GM11168 (cell line): ENCODE data around the gene ENKD1.

Source experiments
- in situ Hi-C: fragments of 300-500 bp; cut with MboI; formaldehyde crosslinking; loops from one replicate; pipeline ENCODE4 v1.12.0; 2022; ENCODE audit warnings: low sequenced_read_pairs; ENCODE audit not compliant: unreplicated experiment

Gene ENKD1

DNA sequence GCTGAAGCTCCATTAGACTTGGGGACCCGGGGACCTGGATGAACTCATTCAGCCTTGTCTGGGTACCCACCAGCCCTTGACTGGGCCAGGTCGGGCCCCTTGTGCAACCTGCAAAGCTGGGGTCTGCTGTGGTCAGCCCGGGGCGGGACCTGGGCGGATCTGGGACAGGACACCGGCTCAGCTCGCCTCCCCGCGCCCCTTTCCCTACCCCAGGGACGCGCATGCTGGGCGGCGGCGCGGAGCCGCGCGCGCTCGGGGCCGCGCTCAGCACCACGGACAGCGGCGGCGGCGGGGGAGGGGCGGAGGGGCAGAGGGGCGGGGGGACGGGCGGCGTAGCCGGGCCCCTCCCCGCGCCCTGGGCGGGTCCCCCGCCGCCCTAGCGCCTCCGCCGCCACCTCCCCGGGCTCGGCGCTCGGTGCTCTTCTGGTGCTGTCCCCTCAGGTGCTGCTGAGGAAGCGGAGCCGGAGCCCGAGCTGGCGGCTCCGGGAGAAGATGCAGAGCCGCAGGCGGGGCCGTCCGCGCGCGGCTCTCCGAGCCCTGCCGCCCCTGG lies 13.9 kb downstream of the ENKD1 start:
- in situ Hi-C loops, result no loop called here

DNA sequence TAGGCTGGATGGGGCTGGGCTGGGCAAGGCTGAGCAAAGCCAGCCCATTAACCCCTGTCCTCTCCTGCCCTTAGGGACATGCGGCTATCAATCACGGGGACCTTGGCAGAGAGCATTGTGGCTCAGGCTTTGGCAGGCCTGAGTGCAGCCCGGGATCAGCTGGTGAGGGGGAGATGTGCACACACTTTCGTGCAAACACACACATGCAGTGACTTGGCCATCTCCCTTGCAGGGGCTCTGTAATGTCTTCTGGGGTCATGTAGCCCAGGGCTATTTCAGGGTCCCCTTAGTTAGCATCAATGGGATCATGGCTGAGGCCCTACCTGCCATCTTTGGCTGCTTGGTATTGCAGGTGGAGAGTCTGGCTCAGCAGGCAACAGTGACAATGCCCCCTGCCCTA lies 14.7 kb downstream of the ENKD1 start:
- in situ Hi-C loops, result no loop called here

DNA sequence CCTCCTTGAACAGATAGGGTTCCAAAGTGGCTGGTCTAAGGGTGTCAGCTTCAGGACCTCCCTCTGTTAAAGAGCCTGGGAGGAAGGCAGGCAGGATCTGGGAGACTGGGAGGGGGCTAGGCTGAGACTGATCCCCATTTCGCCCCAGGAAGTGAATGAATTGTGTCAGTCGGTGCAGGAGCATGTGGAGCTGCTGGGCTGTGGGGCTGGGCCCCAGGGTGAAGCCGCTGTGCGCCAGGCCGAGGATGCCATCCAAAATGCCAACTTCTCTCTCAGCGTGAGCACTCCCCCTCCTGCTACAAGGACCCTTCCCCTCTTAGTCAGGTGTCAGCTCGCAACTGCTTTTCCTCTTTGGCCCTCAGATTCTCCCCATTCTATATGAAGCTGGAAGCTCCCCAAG lies 15.5 kb downstream of the ENKD1 start:
- in situ Hi-C loops, result no loop called here

DNA sequence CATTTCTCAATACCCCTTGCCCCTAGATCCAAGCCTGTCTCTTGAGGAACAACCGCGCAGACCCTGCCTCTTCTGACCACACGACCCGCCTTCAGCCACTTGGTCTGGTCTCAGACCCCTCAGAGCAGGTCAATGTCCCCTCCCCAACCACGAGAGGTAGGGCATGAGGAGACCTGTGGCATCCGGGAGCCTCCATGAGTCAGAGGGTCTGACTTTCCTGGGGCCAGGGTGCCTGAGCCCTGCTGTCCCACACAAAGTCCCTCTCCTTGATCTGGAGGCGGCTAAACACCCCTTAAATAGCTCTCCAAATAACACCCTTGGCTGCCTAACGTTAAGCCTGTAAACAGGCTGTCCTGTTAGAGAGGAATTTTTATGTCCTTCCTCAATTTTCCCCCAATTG lies 16.5 kb downstream of the ENKD1 start:
- in situ Hi-C loops, result no loop called here

DNA sequence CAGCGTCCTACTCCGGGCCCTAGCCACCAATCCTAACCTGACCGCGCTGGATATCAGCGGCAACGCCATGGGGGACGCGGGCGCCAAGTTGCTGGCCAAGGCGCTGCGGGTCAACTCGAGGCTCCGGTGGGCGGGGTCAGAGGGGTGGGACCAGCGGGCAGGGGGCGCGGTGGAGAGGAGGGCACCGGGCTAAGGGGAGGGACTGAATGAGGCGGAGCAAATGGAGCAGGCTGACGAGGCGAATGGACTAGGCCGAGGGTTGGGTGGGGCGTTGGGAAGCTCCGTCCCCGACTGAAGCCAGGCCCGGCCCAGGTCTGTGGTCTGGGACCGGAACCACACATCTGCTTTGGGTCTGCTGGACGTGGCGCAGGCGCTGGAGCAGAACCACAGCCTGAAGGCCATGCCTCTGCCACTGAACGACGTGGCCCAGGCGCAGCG lies 17.0 kb downstream of the ENKD1 start:
- in situ Hi-C loops, result no loop called here

- in situ Hi-C loops, result no loop called here
Observed at GRCh38 chr16:67648764-67649407, 17.7 kb downstream of the ENKD1 start.

GRCh38 chr16:67648088-67648763 lies 18.3 kb downstream of the ENKD1 start:
- in situ Hi-C loops, result no loop called here

GRCh38 chr16:67647681-67648080 lies 18.9 kb downstream of the ENKD1 start:
- in situ Hi-C loops, result no loop called here

DNA sequence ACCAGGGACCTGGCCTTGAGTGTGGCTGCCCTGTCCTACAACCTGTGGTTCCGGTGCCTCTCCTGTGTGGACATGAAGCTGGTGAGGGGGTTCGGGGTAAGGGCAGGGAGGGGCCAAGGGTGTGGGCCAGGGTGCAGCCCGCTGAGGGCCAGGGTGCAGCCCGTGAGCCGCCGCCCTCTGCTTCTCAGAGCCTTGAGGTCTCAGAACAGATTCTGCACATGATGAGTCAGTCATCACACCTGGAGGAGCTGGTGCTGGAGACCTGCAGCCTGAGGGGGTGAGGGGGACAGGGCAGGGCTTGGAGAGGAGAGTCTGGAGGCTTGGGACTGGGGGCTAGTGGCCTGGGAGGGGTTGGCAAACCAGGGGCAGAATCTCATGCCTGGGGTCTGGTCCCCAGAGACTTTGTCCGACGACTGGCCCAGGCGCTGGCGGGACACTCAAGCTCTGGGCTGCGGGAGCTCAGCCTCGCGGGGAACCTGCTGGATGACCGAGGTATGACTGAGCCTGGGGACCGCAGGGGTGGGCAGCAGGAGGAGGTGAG lies 19.4 kb downstream of the ENKD1 start:
- in situ Hi-C loops, result no loop called here

DNA sequence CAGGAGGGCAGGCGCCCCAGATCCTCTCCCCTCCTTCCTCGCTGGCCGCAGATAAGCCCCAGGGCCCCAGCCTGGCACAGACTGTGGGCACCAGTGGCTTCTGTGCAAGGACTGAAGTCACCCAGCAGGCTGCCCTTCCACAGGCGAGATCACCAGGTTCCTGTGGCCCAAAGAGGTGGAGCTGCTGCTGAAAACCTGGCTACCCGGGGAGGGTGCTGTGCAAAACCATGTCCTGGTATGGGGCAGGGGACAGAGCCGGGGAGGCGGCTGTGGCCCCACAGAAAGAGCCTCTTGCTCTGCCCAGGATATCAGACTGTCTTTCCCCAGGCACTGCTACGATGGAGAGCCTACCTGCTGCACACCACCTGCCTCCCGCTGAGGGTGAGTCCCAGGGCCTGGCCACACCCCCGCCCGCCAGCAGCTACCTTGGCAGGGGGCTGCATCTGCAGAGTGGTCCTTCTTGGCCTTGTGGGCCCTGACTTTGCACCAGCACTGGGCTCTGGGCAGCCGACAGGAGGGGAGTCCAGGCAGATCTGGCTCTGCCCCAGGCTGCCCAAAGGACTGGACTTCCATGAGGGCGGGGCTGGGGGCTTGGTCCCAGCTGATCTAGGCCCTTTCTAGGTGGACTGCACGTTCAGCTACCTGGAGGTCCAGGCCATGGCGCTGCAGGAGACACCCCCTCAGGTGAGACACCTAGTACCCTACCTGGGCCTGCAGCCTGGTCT lies 21.0 kb downstream of the ENKD1 start:
- in situ Hi-C loops, result no loop called here

- in situ Hi-C loops, result loop anchor here (5.0 kb wide), 1 partner anchor 87 kb away; no protein-coding TSS in a partner anchor
Observed at GRCh38 chr16:67644038-67644437, 22.5 kb downstream of the ENKD1 start.

DNA sequence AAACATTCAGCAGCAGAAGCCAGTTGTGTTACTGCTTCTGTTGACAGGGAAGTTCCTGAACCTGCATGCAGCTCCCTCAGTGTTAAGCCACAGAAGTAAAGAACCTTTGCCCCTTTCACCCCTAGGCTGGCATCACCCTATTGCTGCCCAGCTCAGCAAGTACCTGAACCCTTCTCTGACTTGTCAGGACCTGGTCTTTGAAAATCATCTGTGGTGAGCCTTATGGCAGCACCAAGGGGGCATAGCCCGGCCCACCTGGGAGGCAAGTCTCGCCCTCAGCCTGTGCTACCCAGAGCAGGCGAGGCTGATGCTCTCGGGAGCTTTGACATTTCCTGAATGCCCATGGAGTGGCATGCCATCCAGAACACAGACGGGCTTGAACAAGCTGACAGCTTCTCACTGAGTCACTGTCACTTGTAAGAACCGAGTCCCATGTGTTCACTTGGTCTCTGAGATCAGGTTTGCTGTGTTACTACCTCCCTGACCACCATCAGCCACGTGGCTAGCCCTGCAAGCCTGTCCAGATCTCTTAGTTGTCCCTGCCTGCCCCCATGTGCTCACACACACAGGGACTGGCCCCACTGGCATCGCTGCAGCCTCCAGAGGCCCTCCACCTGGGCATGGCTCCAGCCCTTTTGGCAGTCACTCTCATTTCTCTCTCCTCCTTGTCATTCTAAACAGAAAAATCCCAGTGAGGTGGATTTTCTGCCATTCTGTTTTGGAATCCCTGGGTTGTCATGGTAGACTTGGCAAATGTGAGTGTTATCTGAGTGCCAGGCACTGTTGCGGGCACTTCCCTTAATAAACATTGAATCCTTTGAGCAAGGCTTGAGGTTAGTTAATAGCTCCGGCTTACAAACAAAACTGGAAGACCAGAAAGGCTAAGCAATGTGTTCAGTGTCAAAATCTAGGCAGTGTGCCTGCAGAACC lies 24.5 kb downstream of the ENKD1 start:
- in situ Hi-C loops, result loop anchor here (5.0 kb wide), 1 partner anchor 85 kb away; no protein-coding TSS in a partner anchor

DNA sequence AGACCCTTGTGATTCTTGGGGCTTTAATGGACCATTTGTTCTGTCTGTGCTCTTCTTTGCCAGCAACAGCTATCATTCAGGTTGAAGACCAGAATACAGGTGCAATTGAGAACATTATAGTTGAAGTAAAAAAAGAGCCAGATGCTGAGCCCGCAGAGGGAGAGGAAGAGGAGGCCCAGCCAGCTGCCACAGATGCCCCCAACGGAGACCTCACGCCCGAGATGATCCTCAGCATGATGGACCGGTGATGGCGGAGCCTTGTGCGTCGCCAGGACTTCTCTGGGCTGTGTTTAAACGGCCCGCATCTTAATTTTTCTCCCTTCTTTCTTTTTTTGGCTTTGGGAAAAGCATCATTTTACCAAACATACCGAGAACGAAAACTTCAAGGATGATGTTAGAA lies 28.9 kb downstream of the ENKD1 start:
- in situ Hi-C loops, result no loop called here

DNA sequence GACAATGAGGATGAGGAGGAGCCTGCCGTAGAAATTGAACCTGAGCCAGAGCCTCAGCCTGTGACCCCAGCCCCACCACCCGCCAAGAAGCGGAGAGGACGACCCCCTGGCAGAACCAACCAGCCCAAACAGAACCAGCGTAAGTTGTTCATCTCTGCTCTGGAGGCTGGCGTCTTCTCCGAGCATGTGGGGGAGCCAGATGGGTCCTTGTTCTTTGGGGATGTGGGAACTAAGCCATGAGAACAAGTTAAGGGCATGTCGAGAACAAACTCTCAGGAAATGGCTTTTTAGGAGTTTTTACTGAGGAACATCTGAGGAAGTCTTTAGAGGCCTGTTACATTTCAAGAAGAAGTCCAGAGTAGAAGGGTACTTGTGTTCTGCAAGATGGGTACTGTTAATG lies 29.8 kb downstream of the ENKD1 start:
- in situ Hi-C loops, result no loop called here

DNA sequence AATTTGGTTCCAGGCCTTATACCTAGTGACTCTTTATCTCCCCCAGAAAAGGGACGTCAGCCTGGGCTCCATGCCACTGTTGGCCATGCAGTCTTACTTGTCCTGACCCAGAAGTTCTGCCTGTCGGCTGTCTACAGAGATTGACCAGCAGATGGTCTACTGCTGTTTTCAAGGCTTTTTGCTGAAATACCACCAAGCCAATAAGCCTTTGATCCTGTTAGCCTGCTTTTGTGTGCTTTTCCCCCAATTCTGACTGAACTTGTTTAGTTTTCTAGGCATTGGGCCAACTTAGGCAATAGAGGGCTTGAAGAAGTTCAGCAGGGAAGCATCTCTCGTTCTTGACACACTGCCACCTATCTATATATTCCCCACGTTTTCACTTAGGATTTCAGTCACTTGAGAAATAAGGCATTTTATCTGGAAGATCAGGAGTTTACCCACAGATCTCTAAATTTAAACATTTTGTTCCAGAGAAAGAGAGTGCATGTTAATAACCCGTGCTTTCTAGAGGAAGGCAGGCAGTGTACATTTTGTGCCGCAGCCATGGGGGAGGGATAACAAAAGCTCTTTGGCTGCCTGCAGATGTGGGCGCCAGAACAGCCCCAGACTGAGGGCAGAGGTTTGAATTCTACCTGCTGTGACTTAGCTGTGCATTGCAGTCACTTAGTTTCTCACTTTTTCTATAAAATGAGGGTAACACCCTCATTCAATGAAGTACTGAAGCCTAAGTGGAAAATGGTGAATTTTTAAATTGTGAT lies 34.0 kb downstream of the ENKD1 start:
- in situ Hi-C loops, result no loop called here

GRCh38 chr16:67628216-67628615 lies 38.3 kb downstream of the ENKD1 start:
- in situ Hi-C loops, result no loop called here

GRCh38 chr16:67613808-67614207 lies 52.7 kb downstream of the ENKD1 start:
- in situ Hi-C loops, result no loop called here
